Ammon's horn (tissue), 1 donor: ENCODE data around the gene USP7.
A peak's percentile ranks its signal among the peaks of the same experiment; 100 is the strongest.
"Not testable (repeated sequence)": the region's sequence is repeated elsewhere in the genome, so short reads cannot be mapped to it uniquely, and the experiment has no call there.

ENCODE experiments used
- DNase-seq: peaks from one replicate; pipeline ENCODE4 v3.0.0-alpha.2; 2016; ENCODE audit warnings: low spot score

The USP7 gene

DNA sequence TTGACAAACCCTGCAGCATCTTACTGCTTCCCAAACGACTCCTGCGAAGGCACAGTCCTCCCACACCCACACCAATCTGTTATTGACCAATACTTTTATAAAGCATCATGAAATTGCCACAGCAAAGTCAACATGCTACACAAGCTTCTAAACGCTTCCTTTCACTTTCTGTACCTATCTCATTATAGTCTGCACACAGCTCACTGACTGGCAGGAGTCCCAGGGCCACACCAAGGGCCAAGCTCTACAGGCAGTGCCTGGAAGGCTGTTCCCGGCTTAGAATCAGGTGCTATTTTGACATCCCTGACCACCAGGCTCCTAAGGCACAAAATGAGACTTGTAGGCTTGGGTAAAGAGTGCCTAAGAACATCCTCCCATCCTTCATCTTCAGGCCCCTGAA is 39.5 kb downstream of the USP7 start:
- DNase-seq, result peak; percentile 33

DNA sequence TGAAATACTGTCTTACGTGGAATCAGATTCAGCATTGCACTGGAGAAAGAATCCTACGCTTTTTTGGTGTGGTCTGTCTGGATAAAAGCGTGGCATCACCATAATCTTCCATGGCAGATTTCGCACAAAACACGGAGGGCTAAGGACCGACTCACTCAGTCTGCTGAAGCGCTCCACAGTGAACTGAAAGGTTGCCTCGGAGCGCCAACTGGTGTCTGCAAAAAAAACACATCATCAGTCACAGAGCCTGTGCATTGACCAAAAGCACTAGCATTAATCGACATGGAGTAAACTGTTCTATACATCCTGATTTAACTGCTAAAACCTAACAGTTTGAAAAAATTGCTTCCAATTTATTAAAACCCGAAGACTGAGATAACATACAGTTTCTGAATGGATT is 40.5 kb downstream of the USP7 start:
- DNase-seq, result peak; percentile 63

DNA sequence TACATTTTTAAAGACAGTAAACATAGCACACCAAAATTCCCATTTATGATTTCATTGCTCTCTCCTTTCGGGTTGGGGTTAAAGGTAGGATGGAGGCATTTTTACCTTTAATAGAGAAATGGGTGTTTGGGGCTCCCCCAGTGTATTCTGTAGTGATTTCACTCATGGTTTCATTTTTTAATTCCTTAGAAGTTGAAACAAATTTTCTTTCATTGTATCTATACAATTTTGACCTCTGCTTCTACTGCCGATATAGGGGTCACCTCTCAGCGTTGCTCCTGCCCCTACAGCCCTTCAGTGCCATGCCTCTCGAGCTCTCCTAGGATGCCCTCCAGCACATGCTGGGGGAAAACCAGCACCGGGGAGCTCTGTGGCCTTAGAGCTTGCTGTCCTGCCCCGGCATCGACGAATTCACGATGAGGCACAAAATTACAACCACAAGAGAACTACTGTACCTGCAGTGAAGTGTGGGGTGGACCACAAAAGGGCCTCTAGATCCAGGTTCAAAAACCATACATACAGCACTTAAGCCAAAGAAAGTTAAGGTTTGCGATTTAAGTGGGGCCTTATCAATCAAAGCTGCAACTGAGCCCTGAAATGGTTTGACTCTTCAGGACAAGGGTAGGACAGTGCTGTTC is 42.2 kb downstream of the USP7 start:
- DNase-seq, result no peak

DNA sequence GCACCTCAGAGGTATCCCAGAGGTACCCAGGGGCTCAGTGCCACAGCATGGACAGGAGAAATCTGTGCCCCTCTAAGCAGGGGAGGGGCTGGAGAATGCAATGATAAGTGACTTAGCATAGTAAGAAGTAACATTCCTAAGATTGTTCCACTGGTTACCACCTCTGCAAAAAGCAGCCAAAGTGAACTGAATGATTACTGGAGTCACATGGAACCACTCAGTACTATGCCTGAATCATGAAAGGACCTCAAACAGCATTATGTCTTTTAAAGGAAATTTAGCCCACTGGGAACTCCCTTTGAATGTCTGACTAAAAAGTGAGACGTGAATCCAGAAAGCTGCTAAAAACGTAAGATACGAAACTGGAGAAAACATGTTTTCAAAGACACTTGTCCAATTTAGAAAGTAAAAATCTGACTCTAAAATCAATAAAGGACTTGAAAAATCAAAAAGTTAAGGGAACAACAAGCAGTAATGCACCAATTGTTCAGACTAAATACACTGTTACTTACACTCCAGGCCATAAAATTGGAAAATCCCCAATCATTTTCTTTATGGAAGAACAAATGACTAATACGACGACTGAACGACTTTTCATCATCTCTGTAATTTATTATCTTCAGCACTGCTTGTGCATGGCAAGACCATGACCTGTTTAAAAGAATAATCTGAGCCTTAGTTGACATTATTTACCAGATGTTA is 42.9 kb downstream of the USP7 start:
- no peak for DNase-seq

DNA sequence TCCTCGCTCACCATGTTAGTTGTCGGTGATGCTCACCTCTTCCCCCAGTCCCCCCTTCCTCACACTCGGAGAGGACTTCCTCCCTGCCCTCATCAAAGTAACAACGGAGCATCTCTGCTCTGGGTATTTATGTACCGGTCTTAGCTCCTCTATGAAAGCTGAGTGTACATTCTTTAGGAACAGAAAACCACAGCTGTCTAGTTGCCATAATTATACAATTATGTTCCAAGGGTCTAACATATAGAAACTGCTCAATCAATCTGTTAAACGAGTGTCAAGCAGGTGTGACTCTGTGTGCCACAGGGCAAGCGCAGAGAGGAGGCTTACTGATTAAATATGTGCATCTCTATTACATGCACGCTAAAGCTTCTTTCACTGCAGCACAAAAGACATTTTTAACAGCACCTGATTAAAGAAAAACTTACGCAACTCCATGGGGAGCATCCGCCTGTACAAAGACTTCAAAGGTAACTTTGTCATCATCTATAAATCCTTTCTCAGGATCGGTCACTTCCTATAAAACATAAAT is 43.7 kb downstream of the USP7 start:
- DNase-seq, result no peak

DNA sequence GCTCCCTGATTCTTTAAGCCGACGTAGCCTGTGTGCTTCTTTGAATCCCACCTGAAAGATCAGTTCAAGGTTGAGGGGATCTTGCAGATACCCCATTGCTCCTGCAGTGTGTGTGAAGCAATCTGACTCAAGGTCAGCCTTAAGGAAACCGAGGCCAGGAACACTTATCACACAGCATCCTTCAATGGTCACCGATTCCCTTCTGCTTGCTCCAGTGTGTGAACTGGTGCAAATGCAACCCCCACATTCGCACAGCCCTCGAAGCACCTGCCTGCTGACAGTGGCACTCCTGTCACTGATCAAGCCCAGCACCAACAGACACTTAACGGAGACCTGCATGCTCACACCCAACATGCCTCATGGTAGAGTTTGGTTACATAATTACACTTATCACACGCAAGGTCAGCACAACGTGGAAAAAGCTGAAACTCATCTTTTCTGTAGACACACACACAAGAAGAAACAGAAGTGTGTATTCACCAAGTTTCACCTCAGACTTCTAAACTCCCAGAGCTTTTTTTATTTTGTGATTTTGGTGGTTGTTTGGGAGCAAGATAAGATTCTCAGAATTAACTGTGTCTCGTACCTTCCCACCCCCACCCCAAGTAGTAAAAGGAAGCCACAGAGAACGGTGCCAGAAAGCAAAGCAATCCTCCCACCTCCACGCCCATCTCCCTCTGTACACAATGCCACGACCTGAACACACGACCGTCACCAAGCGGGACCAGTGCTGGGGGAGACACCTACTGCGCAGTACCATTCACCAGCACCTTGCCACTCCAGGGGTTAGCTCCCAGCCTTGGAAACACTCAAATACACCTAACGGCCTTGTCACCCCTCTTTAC is 44.4 kb downstream of the USP7 start:
- DNase-seq, result no peak

DNA sequence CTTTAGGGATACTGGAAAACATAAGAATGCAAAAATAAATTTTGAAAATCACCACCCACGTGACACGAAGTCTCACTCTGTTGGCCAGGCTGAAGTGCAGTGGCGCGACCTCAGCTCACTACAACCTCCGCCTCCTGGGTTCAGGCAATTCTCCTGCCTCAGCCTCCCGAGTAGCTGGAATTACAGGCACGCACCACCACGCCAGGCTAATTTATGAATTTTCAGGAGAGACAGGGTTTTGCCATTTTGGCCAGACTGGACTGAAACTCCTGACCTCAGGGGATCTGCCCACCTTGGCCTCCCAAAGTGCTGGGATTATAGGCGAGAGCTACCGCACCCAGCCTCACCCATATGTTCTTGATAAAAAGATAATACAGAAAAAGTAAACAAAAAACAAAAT is 46.4 kb downstream of the USP7 start:
- DNase-seq, result not testable (repeated sequence)

DNA sequence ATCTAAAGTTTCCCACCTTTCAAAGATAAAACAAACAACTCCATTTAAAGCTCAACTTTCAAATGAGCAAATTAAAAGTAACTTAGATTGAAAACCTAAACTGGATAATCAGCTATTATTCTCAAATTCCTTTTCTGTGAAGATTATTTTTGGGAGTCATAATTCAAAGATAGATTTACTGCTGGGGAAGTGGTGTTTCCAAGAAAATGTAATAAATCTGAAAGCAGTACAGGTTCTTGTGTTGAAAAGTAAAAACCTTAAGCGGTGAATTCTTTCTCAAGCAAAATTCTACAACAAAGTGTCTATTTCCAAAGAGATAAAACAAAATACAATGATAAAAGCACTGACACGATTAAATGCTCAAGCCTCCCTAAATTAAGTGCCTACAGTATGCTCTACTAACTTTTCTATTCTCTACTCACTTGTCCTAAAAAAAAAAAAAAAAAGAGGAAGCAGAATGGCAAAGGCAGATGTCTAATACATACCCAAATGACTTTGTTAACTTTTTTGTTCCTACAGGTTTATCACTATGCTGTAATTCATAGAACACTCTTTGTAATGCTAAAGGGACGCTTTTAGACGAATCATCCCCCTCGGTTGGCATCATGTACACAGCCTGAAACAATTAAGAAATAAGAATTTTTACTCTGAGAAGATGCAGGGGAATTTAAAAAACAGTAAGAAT is 47.0 kb downstream of the USP7 start:
- DNase-seq, result no peak

DNA sequence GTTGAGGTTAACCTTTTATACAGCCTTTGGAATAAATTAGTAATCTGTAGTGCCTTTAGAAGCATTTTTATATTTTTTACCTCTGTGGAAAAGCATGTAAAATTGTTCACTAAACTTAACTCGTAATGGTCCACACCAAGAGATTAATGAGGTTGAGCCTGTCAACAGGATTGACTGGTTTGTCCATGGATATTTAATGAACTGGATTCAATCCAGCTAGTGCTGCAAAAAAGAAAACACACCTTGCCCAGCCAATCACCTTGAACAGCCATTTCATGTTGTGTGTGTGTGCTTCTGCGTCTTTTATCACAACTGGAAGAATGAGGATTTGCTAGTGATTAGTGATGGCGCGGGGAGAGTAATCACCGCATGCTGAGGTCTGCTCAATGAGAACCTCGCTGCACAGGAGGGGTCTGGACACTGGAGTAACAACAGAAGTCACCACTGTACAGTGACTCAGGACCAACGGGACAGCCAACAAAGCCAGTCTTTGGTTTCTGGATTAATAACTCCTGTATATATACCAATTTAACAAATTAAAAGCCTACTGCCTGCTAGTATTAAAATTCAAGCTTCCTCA is 47.9 kb downstream of the USP7 start:
- no peak for DNase-seq

DNA sequence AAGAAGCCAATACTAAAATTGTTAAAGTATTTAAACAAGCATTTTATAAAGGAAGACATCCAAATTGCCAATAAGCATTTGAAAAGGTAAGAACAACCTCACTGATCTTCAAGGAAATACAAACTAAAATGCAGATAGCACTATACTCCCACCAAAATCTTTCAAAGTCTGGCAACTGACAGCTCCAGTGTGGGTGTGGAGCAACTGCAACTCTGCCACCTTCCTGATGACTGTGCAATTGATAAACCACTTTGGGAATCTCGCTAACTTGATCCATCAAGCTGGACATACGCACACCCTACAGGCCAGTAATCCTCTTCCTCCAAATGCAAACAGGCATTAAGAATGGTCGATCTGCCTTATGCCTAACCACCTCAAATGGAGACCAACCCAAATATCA is 49.6 kb downstream of the USP7 start:
- DNase-seq, result no peak

DNA sequence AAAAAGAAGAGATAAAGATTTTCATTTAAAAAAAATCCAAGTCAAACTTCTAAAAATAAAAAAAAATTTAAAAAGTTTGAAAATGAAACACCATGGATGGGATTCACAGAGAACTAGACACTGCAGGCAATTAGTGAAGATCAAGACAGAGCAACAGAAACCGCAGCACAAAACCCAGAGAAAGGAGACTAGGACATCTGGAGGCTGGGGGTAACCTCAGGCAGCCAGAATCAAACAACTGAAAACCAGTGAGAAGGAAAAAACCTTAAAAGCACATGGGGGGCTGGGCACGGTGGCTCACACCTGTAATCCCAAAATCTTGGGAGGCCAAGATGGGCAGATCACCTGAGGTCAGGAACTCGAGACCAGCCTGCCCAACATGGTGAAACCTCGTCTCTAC is 50.9 kb downstream of the USP7 start:
- DNase-seq, result no peak

DNA sequence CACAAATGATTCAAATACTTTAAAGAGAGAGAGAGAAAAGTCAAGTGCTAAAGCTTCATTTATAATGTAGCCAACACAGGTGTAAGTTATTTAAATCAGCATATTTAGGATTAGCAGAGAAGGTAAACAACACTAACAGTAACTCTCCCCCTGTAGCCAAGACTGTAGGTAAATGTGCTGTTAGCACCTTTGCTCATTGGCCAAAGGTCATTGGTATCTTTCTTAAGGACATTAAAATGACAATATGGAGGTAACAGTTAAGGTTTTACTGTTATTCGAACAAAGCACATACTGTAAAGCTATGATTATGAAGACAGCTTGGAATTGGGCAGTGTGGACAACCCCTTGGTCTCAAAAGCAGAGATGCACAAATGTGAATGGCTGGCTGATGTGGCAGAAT is 52.9 kb downstream of the USP7 start:
- no peak for DNase-seq

DNA sequence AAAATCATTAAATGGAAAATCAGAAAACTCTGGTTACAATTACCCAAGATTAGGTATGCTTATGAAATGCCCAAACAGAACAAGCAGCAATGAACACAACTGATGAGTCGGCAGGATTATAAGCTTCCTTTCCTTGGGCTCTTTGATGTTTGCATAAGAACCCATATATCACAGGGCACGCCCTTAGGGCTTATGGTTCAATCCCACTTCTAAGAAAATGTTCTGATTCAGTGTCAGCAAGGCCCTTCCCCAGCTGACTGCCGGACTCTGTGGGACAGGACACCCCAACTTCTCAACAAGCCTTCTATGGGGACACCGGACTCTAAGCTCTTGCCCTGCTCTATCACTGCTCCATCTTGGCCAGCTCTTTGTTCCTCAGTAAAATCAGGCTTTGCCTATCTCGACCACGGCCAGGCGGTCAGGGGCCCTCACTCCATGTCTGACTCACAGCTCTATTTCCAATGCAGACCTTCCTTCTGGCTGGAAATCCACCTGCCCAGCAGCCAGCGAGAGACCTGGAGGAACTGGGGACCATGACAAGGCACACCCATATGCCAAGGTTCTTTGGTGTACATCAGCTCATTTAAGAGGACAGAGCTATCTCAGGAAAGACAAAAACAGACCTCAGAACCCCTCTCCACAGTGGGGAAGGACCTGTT is 54.8 kb downstream of the USP7 start:
- DNase-seq, result no peak

DNA sequence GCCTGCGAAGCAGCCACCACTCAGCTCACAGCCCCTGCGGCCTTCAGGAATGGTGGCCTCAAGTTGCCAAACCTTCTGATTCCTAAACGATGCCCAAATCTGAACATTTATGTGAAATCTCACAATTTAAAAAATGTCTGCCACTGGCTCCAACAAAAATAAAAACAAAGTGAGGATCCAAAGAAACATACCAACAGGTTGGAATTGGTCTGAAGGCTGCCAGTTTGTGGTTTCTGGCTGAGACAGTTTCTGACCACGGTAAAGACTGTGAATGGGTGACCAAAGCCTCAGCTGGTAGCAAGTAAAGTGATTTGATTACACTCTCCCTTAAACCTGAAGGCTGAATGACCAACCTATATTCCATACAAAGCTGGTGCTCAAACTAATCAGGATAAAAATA is 56.6 kb downstream of the USP7 start:
- DNase-seq, result no peak

DNA sequence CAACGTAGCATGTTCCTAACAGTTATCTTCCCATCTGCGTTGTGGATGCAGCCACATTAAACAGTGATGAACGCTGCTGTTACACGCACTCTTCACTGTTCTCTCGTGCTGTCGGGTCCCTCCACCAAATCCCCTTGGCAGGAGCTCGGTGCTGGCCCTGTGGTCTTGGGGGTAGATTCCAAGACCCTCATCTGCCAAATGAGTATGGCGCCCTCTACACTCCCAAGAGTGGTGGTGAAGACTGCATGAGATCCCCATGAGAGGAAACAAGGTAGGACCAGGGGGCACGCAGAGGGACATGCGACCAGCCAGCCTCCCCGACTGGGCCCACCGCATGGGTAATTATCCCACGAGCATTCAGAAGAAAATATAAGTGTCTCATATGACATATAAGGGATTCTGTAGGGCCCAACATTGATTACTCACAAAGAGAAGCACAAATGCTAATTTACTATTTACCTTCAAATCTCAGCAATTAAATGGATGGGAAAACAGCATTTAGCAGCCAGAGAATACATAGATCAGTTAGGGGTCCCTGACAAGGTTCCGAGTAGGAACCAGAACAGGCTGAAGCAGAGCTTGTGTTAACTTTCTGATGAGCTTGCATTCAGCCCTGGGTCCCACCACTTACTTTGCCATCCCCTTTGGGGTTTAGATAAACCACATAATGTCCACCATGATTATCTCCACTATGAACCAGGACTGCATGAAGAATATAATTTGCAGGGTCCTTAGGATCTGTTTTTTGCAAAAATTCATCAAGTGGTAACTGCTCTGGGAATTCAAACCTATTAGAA is 57.7 kb downstream of the USP7 start:
- no peak for DNase-seq

DNA sequence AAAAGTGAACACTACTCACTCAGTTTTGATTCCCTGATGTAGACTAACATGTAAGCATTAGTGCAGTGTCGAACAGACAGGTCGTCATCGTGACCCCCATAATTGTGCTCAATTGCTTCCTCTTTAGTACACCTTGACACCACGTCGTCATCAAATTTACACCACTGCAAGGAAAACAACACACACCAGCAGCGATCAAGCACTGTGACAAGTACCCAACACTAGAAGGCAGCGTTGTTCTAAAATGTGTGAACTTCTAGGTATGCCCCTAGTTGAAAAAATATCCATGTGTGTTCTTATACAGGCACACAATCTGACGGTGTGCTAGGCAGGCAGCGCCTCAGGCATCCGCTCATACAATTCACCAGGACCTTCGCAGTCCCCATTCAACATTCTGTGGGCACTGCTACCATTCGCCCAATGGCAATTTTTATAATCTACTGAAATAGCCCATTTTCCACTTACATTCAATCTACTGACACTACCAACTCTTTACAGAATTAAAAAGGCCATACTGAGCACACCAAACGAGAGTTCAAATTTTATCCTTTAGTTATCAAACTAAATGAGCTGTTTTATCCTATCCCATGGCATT is 58.4 kb downstream of the USP7 start:
- no peak for DNase-seq

DNA sequence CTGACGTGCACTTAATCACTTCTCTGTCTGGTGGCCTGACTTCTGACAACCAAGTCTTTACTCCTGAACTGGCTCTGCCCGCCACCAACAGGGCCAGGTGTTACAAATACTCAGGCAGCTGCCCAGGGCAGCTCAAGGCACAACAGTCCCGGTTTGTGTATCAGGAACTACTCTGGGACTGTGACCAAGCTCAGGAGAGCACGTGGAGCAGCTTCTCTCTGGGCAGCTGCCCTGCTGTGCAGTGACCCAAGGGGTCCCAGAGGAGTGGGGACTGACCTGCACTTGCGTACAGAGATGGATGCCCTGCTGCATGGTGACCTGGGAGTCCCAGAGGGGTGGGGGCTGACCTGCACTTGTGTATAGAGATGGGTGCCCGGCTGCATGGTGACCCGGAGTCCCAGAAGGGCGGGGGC is 59.7 kb downstream of the USP7 start:
- DNase-seq, result no peak

DNA sequence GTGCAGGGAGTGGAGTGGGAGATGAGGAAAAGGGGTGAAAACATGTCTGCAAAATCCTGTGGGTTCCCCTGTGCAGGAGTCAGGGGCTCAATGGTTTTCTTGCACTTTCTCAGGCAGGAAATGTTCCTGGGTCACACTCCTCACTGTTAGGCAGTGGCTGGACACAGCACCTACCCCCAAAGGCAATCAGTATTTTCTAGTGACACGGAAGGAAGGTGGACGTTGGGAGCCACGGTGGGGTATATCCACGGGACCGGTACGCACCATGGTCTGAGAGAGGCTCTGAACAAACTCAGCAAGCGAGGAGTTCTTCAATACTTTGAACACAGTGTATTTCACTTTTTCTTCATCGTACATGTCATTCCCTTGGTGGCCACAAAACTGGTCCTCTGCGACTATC is 60.7 kb downstream of the USP7 start:
- no peak for DNase-seq

DNA sequence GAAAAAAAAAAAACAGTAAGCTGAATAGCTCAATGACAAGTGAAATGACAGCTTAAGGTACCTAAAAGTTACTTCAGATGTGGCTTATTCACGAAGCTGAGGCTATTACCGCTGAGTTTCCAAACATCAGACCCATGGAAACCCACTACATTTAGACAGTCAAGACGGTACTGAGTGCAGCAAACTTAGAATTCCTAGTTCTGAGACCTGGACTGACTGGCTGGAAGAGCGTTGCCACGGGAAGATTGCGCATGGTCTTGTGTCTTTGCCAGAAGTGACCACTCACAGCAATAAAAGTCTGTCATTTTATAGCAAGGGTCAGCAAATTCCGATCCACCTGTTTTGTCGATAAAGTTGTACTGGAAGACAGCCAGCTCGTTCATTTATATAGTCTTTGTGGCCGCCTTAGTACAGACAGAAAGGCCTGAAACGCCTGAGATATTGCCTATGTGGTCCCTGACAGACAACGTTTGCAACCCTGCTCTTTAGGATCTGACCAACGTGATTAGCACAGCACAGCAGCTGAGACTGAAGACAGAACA is 62.3 kb downstream of the USP7 start:
- DNase-seq, result no peak

DNA sequence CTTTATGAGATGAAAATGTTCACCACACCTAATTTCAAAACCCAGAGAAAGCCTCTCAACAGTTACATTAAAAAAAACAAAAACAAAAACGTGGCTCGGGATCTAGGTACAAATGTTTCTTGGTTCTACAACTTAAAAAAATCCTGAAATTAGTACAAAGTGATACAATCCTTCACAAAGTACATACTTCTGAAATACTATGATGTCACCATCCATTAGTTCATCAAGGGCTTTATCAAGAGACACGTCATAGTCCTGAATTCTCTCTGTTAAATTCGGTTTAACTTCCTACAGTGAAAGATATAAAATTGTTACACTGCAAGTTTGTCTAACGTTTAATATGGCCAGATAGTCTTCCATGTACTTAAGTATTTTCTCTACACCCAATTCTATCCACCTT is 63.4 kb downstream of the USP7 start:
- no peak for DNase-seq
